Measurements from ENCODE around the gene NRXN3. TPM values are rescaled to one million over a fixed set of nuclear protein-coding genes. Genes with fewer than 3 reads are reported as not detected.

NRXN3 gene
- total and polyA plus RNA-seq, 2 donors (not counting 1 experiment from before 2014, with no cell fraction given) = not detected

- no peak overlapping the region for H3K4me2 ChIP-seq (replicated peaks; ENCODE audit: low read depth, low read length, poor library complexity, severe bottlenecking)
- DNase-seq (no peak), ATAC-seq (ENCODE audit: low read depth) (no peak)
- no peak overlapping the region for H2AFZ ChIP-seq (ENCODE audit: insufficient read depth, low read depth, low read length, poor library complexity, severe bottlenecking)
- H3K9ac ChIP-seq (ENCODE audit: low read length) = no peak overlapping the region
- no peaks in the 10 kb centered on the region for H3K9me3 Mint-ChIP-seq (ENCODE audit: insufficient read depth)
- H3K79me2 ChIP-seq (ENCODE audit: control insufficient read depth, insufficient read depth, low read length) = no peaks in the 10 kb centered on the region
- ChIA-PET CTCF (no interaction called here), POLR2A (no interaction called here)
- H3K36me3 ChIP-seq (replicated peaks in 1 of 2; ENCODE audit: control extremely low read depth in 1 of 2, control insufficient read depth in 1 of 2, extremely low read depth in 1 of 2, insufficient read depth in 2 of 2, low read length in 1 of 2) = no peaks in the 10 kb centered on the region
- no peak for TF ChIP-seq EZH2 (IDR thresholded peaks at IDR 0.05; ENCODE audit: borderline replicate concordance, insufficient read depth, low read depth, low read length, poor library complexity, severe bottlenecking)
- TF ChIP-seq CTCF (IDR thresholded peaks at IDR 0.05) = no peak
- H3K4me3 ChIP-seq (ENCODE audit: control extremely low read depth in 1 of 5, extremely low read depth in 1 of 5, insufficient read depth in 1 of 5, low read depth in 2 of 5, low read length in 4 of 5) = no peak overlapping the region
- no peaks in the 10 kb centered on the region for H3K9me3 ChIP-seq (ENCODE audit: control extremely low read depth in 1 of 3, control insufficient read depth in 2 of 3, insufficient read depth in 1 of 3, low read length in 2 of 3)
- H3K27ac Mint-ChIP-seq = no peak overlapping the region
- H3K27ac ChIP-seq (ENCODE audit: low read length in 2 of 2) = no peak overlapping the region
- peaks cover 0 to 6% (median 2%) of the 10 kb centered on the region in 4 experiments for H3K27me3 ChIP-seq (replicated peaks in 1 of 4; ENCODE audit: control extremely low read depth in 1 of 4, control insufficient read depth in 3 of 4, insufficient read depth in 4 of 4, low read length in 3 of 4)
- intact Hi-C loops (cut with micrococcal nuclease) = no loop called here
- H3K4me1 Mint-ChIP-seq = no peaks in the 10 kb centered on the region
- H4K20me1 ChIP-seq (ENCODE audit: control insufficient read depth, insufficient read depth, low read length, poor library complexity, severe bottlenecking) = no peaks in the 10 kb centered on the region
- WGBS (ENCODE audit: insufficient coverage) = 24% methylated on average over 8 of the region's 8 CpGs
- no peak overlapping the region for H3K4me3 Mint-ChIP-seq
- no peaks in the 10 kb centered on the region for H3K4me1 ChIP-seq (ENCODE audit: control insufficient read depth in 2 of 2, insufficient read depth in 2 of 2, low read length in 2 of 2)
- peaks cover 25% of the 10 kb centered on the region for H3K27me3 Mint-ChIP-seq
Measured at GRCh38 chr14:78403278-78403815, 233.2 kb downstream of the NRXN3 start.

- TF ChIP-seq CTCF (IDR thresholded peaks at IDR 0.05) (no peak), EZH2 (IDR thresholded peaks at IDR 0.05; ENCODE audit: borderline replicate concordance, insufficient read depth, low read depth, low read length, poor library complexity, severe bottlenecking) (no peak)
- CTCF ChIA-PET = no interaction called here
- H3K9ac ChIP-seq (ENCODE audit: low read length) = no peak overlapping the region
- H3K4me3 Mint-ChIP-seq = no peak overlapping the region
- H3K9me3 ChIP-seq (ENCODE audit: control extremely low read depth in 1 of 3, control insufficient read depth in 2 of 3, insufficient read depth in 1 of 3, low read length in 2 of 3) = no peaks in the 10 kb centered on the region
- no peak for DNase-seq
- no peaks in the 10 kb centered on the region for H4K20me1 ChIP-seq (ENCODE audit: control insufficient read depth, insufficient read depth, low read length, poor library complexity, severe bottlenecking)
- ATAC-seq (ENCODE audit: low read depth) = no peak
- POLR2A ChIA-PET = no interaction called here
- H3K27ac ChIP-seq (ENCODE audit: low read length in 2 of 2) = no peak overlapping the region
- intact Hi-C loops (cut with micrococcal nuclease) = no loop called here
- peaks cover 19% of the 10 kb centered on the region for H3K27me3 Mint-ChIP-seq
- no peak overlapping the region for H3K27ac Mint-ChIP-seq
- H3K36me3 ChIP-seq (replicated peaks in 1 of 2; ENCODE audit: control extremely low read depth in 1 of 2, control insufficient read depth in 1 of 2, extremely low read depth in 1 of 2, insufficient read depth in 2 of 2, low read length in 1 of 2) = no peaks in the 10 kb centered on the region
- H3K4me1 ChIP-seq (ENCODE audit: control insufficient read depth in 2 of 2, insufficient read depth in 2 of 2, low read length in 2 of 2) = no peaks in the 10 kb centered on the region
- H2AFZ ChIP-seq (ENCODE audit: insufficient read depth, low read depth, low read length, poor library complexity, severe bottlenecking) = no peak overlapping the region
- H3K4me1 Mint-ChIP-seq = no peaks in the 10 kb centered on the region
- H3K4me3 ChIP-seq (ENCODE audit: control extremely low read depth in 1 of 5, extremely low read depth in 1 of 5, insufficient read depth in 1 of 5, low read depth in 2 of 5, low read length in 4 of 5) = no peak overlapping the region
- no peaks in the 10 kb centered on the region for H3K79me2 ChIP-seq (ENCODE audit: control insufficient read depth, insufficient read depth, low read length)
- peaks cover 2% of the 10 kb centered on the region for H3K9me3 Mint-ChIP-seq (ENCODE audit: insufficient read depth)
- no peak overlapping the region for H3K4me2 ChIP-seq (replicated peaks; ENCODE audit: low read depth, low read length, poor library complexity, severe bottlenecking)
- H3K27me3 ChIP-seq (replicated peaks in 1 of 4; ENCODE audit: control extremely low read depth in 1 of 4, control insufficient read depth in 3 of 4, insufficient read depth in 4 of 4, low read length in 3 of 4) = peaks cover 0 to 3% (median 2%) of the 10 kb centered on the region in 4 experiments
- WGBS (ENCODE audit: insufficient coverage) = 60% methylated on average over 1 of the region's 6 CpGs
Measured at GRCh38 chr14:78405079-78405856, 235.1 kb downstream of the NRXN3 start.
